Fibroblast of pulmonary artery (primary cell): ENCODE measurements around the gene ZBTB16.

Experiments used
- DNase-seq: peaks from one replicate; pipeline ENCODE4 v3.0.0-alpha.2; 2010; ENCODE audit warnings: low read depth
- H3K4me3 ChIP-seq: replicated peaks from 2 replicates; pipeline ENCODE4 v1.5.1; 2011; ENCODE audit warnings: low read depth, mild to moderate bottlenecking, control low read depth, low read length, moderate library complexity
- TF ChIP-seq, protein P1 (sequence below): IDR thresholded peaks from 2 replicates; pipeline ENCODE4 v1.5.1; 2011; ENCODE audit warnings: mild to moderate bottlenecking, control low read depth, low read length, inconsistent platforms; ENCODE audit errors: missing control alignments

The ZBTB16 gene

GRCh38 chr11:114192841-114193389 is 133.4 kb downstream of the ZBTB16 start:
- no peak overlapping the region for H3K4me3 ChIP-seq
- no peak for DNase-seq
- TF ChIP-seq, protein P1, sequence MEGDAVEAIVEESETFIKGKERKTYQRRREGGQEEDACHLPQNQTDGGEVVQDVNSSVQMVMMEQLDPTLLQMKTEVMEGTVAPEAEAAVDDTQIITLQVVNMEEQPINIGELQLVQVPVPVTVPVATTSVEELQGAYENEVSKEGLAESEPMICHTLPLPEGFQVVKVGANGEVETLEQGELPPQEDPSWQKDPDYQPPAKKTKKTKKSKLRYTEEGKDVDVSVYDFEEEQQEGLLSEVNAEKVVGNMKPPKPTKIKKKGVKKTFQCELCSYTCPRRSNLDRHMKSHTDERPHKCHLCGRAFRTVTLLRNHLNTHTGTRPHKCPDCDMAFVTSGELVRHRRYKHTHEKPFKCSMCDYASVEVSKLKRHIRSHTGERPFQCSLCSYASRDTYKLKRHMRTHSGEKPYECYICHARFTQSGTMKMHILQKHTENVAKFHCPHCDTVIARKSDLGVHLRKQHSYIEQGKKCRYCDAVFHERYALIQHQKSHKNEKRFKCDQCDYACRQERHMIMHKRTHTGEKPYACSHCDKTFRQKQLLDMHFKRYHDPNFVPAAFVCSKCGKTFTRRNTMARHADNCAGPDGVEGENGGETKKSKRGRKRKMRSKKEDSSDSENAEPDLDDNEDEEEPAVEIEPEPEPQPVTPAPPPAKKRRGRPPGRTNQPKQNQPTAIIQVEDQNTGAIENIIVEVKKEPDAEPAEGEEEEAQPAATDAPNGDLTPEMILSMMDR = no peak

DNA sequence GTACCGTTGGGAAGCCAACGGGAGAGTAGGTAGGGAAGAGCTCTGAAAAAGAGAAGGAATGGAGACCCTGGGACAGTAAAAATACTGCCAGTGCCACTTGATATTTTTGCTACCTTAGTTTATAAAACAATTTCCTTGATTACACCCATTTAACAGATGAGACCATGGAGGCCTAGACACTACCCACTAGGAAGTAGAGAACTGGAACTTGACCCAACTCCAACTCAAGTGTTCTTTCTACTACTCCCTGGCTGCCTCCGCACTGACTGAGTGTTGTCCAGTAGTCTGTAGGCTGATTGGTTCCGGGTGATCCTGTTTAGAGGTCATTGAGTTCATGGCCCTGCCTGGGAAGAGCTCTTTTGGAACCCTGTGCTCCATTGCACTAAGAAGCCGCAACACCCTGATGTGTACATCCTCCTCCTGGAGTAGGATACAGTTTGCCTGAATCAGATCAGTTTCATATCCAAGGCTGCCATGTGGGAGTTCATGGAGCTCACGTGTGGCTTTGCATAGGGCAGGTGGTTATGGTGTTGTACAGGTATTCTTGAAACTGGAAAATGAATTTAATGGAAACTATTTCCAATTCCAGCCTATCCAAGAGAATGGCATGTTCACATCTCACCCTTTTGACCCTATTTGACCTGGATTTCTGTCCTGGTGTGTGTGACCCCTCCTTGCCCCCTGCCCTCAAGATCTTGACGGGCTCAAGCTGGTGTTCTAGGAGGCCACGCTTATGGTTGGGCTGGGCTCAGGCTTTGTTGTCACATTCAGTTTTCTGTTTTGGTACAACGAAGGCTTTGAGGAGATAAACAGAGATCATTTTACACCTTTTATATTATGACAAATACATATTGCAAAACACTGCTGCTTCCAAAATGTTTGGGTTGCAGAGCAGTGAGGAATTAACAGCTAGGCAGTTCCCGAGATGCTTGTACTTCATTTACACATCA is 134.5 kb downstream of the ZBTB16 start:
- no peak overlapping the region for H3K4me3 ChIP-seq
- TF ChIP-seq, protein P1 = no peak
- peak; percentile 42 for DNase-seq

- H3K4me3 ChIP-seq = no peak overlapping the region
- DNase-seq = no peak
- TF ChIP-seq, protein P1 = no peak
Measured at GRCh38 chr11:114194702-114195101, 135.2 kb downstream of the ZBTB16 start.

DNA sequence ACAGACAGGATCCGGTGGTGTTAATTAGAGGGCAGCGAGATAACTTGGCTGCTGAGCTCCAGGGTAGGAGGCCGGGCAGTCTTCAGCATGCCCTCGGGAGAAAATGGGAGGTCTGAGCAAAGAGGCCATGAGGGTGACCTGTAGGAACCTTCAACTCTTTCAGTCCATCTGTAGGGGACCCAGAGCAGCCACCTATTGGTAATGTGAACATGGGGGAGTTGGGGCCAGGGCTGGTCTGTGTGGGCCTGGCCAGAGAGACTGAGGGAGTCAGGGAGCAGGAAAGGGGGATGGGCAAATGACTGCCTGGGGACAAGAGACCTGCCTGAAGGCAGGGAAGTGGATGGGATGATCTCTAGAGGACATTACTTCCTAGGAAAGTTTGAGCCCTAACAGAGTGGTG is 135.6 kb downstream of the ZBTB16 start:
- TF ChIP-seq, protein P1 = no peak
- no peak for DNase-seq
- H3K4me3 ChIP-seq = no peak overlapping the region

DNA sequence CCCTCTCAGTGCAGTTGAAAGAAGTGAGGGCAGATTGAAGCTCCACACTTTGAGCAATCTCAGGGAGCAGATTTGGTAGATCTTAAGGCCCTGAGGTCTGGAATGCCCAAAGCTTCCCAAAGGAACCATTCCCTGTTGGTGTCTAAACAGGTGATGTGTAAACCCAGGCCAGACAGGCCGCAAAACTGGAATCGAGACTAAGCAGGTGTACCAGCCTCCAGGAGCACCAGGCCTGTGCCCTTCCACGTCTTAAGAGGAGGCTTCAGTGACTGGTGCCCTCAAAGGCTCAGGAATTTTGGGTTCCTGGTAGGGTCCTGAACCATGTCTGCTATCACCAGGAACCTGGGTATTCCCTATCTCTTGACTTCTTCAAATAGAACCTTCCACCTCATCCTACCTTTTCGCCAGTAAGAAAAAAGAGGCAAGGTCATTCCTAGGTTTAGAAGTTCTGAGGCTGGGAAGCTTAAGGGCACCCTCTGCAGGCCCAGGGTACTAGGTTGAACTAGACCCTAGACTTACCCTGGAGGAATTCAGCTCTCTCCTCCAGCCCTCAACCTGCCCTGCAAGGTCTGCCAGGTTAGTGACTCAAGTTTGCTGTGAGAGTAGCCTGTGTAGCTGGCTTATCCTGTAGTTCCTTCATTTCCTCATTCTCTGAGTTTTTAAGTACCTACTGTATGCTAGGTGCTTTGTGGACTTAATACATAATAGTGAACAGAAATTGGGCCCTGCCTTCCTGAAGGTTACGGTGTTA is 136.6 kb downstream of the ZBTB16 start:
- H3K4me3 ChIP-seq = no peak overlapping the region
- DNase-seq = peak; percentile 33
- TF ChIP-seq, protein P1 = no peak

DNA sequence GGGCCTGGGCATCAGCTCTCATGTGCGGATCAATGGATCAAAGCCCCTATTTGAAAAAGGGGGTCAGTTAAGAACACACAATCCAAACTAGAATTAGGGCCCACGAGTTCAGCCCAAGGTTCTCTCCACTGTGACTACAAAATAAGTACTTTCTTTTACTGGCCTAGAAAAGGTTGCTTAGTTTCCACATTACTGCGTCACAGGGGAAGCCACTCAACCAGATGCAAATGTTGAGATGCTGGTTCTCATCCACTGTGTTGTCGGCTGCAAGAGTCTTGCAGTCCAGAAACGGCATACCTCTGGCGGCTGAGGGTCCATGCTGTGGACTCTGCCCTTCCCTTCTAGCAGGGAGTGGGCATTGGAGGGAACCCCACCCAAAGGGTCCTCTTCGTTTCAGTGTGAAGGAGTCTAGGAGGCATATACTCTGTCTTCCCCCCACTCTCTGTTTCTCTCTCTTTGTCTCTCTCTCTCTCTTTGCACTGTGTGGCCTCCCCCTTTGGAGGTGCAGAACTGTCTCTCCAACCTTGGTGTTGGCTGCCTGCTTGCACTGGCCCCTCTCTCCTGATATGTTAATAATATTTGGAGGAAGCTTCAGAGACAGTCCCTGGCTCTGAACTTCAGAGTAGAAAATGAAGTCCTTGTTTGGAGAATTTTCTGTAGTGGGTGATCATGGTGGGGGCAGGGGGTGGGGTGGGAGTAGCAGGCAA is 137.6 kb downstream of the ZBTB16 start:
- no peak for DNase-seq
- TF ChIP-seq, protein P1 = no peak
- H3K4me3 ChIP-seq = no peak overlapping the region
